HEK293 (cell line): ENCODE data around the gene THBD.
A peak's percentile ranks its signal among the peaks of the same experiment; 100 is the strongest.

Experiments
- CTCF ChIA-PET: fragments of 350-600 bp; formaldehyde crosslinking; extraction: SDS; loops from one replicate; lab custom pipeline; 2021; ENCODE audit warnings: antibody characterized with exemption; lab: Yijun Ruan, JAX
- POLR2A ChIA-PET: fragments of 300-600 bp; formaldehyde crosslinking; extraction: SDS; loops from one replicate; lab custom pipeline; 2020; ENCODE audit warnings: antibody characterized with exemption, inconsistent platforms; lab: Yijun Ruan, JAX
- H3K27ac ChIP-seq: fragments of 200-500 bp; sonication (Bioruptor generic); 2 replicates; pipeline ENCODE4 v1.5.1; 2014; ENCODE audit warnings: low read depth, low read length, control low read depth, inconsistent platforms; ENCODE audit errors: extremely low read depth
- H3K36me3 ChIP-seq, 2 experiments: fragments of 200-500 bp in 1 of 2; sonication (Bioruptor generic) in 1 of 2; 1 replicate in 1 of 2; 2 replicates in 1 of 2; pipeline ENCODE4 v1.5.1; 2014 to 2017; ENCODE audit warnings: inconsistent platforms in 2 of 2, low read length in 2 of 2; ENCODE audit not compliant: control insufficient read depth in 2 of 2, insufficient read depth in 1 of 2
- H3K4me1 ChIP-seq: fragments of 200-500 bp; sonication (Bioruptor generic); 2 replicates; pipeline ENCODE4 v1.5.1; 2014; ENCODE audit warnings: mild to moderate bottlenecking, low read length, inconsistent platforms; ENCODE audit not compliant: control insufficient read depth, insufficient read depth
- H3K4me3 ChIP-seq: 2 replicates; pipeline ENCODE4 v1.5.1; 2011; ENCODE audit warnings: low read depth, mild to moderate bottlenecking, control low read depth, low read length, moderate library complexity
- H3K9me3 ChIP-seq: fragments of 200-500 bp; sonication (Bioruptor generic); 2 replicates; pipeline ENCODE4 v1.5.1; 2014; ENCODE audit warnings: low read depth, low read length, inconsistent platforms; ENCODE audit not compliant: control insufficient read depth, insufficient read depth
- FEZF1 ChIP-seq: fragments of 450-650 bp; formaldehyde crosslinking; IDR thresholded peaks from 2 replicates; pipeline ENCODE4 v1.5.1; 2016; ENCODE audit warnings: missing biosample characterization, missing genetic modification characterization
- GLI2 ChIP-seq: fragments of 450-650 bp; formaldehyde crosslinking; IDR thresholded peaks from 2 replicates; pipeline ENCODE4; 2017; ENCODE audit warnings: missing biosample characterization, missing genetic modification characterization, low read depth, borderline replicate concordance
- KLF8 ChIP-seq: fragments of 450-650 bp; formaldehyde crosslinking; IDR thresholded peaks from 2 replicates; pipeline ENCODE4 v1.5.1; 2016; ENCODE audit warnings: missing biosample characterization, missing genetic modification characterization
- SETDB1 ChIP-seq: IDR thresholded peaks from one replicate; pipeline ENCODE4 v1.6.1; 2017; ENCODE audit warnings: mild to moderate bottlenecking, low read length, moderate library complexity, mixed read lengths; ENCODE audit not compliant: insufficient read length
- SP2 ChIP-seq: fragments of 450-650 bp; formaldehyde crosslinking; IDR thresholded peaks from 2 replicates; pipeline ENCODE4 v1.5.1; 2016; ENCODE audit warnings: missing biosample characterization, missing genetic modification characterization
- TCF7L2 ChIP-seq: IDR thresholded peaks from 2 replicates; pipeline ENCODE4 v1.6.1; 2011; ENCODE audit warnings: low read depth, mild to moderate bottlenecking, inconsistent platforms, low read length, moderate library complexity, borderline replicate concordance
- ZIC2 ChIP-seq: fragments of 450-650 bp; formaldehyde crosslinking; IDR thresholded peaks from 2 replicates; pipeline ENCODE4 v1.5.1; 2016; ENCODE audit warnings: missing biosample characterization, missing genetic modification characterization
- ZNF16 ChIP-seq: fragments of 450-650 bp; formaldehyde crosslinking; IDR thresholded peaks from 2 replicates; pipeline ENCODE4 v1.5.1; 2016; ENCODE audit warnings: low read depth, missing biosample characterization, missing genetic modification characterization
- ZNF48 ChIP-seq: fragments of 450-650 bp; formaldehyde crosslinking; IDR thresholded peaks from 2 replicates; pipeline ENCODE4 v1.5.1; 2016; ENCODE audit warnings: missing biosample characterization, missing genetic modification characterization
- ZNF521 ChIP-seq: fragments of 450-650 bp; formaldehyde crosslinking; IDR thresholded peaks from 2 replicates; pipeline ENCODE4 v1.5.1; 2017; ENCODE audit warnings: missing biosample characterization, mild to moderate bottlenecking, missing genetic modification characterization
- ZNF654 ChIP-seq: fragments of 450-650 bp; formaldehyde crosslinking; IDR thresholded peaks from 2 replicates; pipeline ENCODE4 v1.5.1; 2016; ENCODE audit warnings: low read depth, missing biosample characterization, missing genetic modification characterization
- ZNF843 ChIP-seq: fragments of 450-650 bp; formaldehyde crosslinking; IDR thresholded peaks from 2 replicates; pipeline ENCODE4 v1.5.1; 2016; ENCODE audit warnings: missing biosample characterization, missing genetic modification characterization
- ZXDB ChIP-seq: fragments of 450-650 bp; formaldehyde crosslinking; IDR thresholded peaks from 2 replicates; pipeline ENCODE4 v1.5.1; 2016; ENCODE audit warnings: missing biosample characterization, missing genetic modification characterization
- TF ChIP-seq, protein P1 (sequence below): fragments of 450-650 bp; formaldehyde crosslinking; IDR thresholded peaks from 2 replicates; pipeline ENCODE4 v1.5.1; 2017; ENCODE audit warnings: missing biosample characterization, mild to moderate bottlenecking, missing genetic modification characterization, moderate library complexity
- TF ChIP-seq, protein P2 (sequence below): fragments of 450-650 bp; formaldehyde crosslinking; IDR thresholded peaks from 2 replicates; pipeline ENCODE4 v1.5.1; 2017; ENCODE audit warnings: missing biosample characterization, missing genetic modification characterization
- TF ChIP-seq, protein P3 (sequence below): fragments of 450-650 bp; formaldehyde crosslinking; IDR thresholded peaks from 2 replicates; pipeline ENCODE4 v1.5.1; 2017; ENCODE audit warnings: missing biosample characterization, missing genetic modification characterization
- TF ChIP-seq, protein P4 (sequence below): fragments of 450-650 bp; formaldehyde crosslinking; IDR thresholded peaks from 2 replicates; pipeline ENCODE4 v1.5.1; 2016; ENCODE audit warnings: missing biosample characterization, missing genetic modification characterization
- TF ChIP-seq, protein P5 (sequence below): fragments of 450-650 bp; formaldehyde crosslinking; IDR thresholded peaks from 2 replicates; pipeline ENCODE4 v1.5.1; 2017; ENCODE audit warnings: missing biosample characterization, missing genetic modification characterization

The THBD gene

DNA sequence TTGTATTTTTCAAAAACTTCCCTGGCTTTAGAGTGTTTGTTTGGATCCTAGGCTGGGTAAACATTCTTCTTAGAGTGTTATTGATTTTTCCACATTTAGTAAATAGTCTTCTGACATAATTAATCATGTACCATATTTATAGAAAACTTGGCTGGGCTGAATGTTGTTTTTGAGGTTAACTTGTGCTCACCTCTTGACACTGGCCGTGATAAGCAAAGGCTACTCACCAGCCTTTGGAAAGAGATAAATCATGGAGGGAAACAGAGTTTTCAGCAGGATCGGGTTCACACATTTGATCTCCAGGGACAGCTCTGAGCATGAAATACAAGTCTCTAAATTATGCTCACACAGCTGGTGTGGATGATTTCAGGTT is 42.9 kb upstream of the THBD start:
- CTCF ChIA-PET: no interaction called here
- H3K36me3 ChIP-seq: no peaks in the 10 kb centered on the region
- no peak overlapping the region for H3K27ac ChIP-seq
- H3K4me1 ChIP-seq: peaks cover 7% of the 10 kb centered on the region; the same call in 1 of the 2 replicates
- POLR2A ChIA-PET: no interaction called here
- no peaks in the 10 kb centered on the region for H3K9me3 ChIP-seq
- TF ChIP-seq GLI2 (tag by site-specific recombination) (0 out of 2 replicates have a peak, but pooled peaks have one; percentile 38), ZNF654 (tag by site-specific recombination) (no peak), KLF8 (tag by site-specific recombination) (no peak), ZNF521 (tag by site-specific recombination) (no peak), SETDB1 (no peak), ZXDB (tag by site-specific recombination) (peak; percentile 50; the same call in 1 of the 2 replicates), SP2 (no peak), ZNF48 (tag by site-specific recombination) (no peak), ZIC2 (no peak), TCF7L2 (peak; percentile 49; the same call in 1 of the 2 replicates), ZNF843 (tag by site-specific recombination) (0 out of 2 replicates have a peak, but pooled peaks have one; percentile 21), ZNF16 (tag by site-specific recombination) (no peak), FEZF1 (tag by site-specific recombination) (peak; percentile 37; the same call in 1 of the 2 replicates)
- TF ChIP-seq, protein P1, sequence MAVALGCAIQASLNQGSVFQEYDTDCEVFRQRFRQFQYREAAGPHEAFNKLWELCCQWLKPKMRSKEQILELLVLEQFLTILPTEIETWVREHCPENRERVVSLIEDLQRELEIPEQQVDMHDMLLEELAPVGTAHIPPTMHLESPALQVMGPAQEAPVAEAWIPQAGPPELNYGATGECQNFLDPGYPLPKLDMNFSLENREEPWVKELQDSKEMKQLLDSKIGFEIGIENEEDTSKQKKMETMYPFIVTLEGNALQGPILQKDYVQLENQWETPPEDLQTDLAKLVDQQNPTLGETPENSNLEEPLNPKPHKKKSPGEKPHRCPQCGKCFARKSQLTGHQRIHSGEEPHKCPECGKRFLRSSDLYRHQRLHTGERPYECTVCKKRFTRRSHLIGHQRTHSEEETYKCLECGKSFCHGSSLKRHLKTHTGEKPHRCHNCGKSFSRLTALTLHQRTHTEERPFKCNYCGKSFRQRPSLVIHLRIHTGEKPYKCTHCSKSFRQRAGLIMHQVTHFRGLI (tag by site-specific recombination): peak; percentile 81
- TF ChIP-seq, protein P2, sequence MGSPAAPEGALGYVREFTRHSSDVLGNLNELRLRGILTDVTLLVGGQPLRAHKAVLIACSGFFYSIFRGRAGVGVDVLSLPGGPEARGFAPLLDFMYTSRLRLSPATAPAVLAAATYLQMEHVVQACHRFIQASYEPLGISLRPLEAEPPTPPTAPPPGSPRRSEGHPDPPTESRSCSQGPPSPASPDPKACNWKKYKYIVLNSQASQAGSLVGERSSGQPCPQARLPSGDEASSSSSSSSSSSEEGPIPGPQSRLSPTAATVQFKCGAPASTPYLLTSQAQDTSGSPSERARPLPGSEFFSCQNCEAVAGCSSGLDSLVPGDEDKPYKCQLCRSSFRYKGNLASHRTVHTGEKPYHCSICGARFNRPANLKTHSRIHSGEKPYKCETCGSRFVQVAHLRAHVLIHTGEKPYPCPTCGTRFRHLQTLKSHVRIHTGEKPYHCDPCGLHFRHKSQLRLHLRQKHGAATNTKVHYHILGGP (tag by site-specific recombination): 0 out of 2 replicates have a peak, but pooled peaks have one; percentile 56
- TF ChIP-seq, protein P3, sequence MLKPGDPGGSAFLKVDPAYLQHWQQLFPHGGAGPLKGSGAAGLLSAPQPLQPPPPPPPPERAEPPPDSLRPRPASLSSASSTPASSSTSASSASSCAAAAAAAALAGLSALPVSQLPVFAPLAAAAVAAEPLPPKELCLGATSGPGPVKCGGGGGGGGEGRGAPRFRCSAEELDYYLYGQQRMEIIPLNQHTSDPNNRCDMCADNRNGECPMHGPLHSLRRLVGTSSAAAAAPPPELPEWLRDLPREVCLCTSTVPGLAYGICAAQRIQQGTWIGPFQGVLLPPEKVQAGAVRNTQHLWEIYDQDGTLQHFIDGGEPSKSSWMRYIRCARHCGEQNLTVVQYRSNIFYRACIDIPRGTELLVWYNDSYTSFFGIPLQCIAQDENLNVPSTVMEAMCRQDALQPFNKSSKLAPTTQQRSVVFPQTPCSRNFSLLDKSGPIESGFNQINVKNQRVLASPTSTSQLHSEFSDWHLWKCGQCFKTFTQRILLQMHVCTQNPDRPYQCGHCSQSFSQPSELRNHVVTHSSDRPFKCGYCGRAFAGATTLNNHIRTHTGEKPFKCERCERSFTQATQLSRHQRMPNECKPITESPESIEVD (tag by site-specific recombination): peak; percentile 75
- TF ChIP-seq, protein P4, sequence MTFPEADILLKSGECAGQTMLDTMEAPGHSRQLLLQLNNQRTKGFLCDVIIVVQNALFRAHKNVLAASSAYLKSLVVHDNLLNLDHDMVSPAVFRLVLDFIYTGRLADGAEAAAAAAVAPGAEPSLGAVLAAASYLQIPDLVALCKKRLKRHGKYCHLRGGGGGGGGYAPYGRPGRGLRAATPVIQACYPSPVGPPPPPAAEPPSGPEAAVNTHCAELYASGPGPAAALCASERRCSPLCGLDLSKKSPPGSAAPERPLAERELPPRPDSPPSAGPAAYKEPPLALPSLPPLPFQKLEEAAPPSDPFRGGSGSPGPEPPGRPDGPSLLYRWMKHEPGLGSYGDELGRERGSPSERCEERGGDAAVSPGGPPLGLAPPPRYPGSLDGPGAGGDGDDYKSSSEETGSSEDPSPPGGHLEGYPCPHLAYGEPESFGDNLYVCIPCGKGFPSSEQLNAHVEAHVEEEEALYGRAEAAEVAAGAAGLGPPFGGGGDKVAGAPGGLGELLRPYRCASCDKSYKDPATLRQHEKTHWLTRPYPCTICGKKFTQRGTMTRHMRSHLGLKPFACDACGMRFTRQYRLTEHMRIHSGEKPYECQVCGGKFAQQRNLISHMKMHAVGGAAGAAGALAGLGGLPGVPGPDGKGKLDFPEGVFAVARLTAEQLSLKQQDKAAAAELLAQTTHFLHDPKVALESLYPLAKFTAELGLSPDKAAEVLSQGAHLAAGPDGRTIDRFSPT: no peak
- TF ChIP-seq, protein P5, sequence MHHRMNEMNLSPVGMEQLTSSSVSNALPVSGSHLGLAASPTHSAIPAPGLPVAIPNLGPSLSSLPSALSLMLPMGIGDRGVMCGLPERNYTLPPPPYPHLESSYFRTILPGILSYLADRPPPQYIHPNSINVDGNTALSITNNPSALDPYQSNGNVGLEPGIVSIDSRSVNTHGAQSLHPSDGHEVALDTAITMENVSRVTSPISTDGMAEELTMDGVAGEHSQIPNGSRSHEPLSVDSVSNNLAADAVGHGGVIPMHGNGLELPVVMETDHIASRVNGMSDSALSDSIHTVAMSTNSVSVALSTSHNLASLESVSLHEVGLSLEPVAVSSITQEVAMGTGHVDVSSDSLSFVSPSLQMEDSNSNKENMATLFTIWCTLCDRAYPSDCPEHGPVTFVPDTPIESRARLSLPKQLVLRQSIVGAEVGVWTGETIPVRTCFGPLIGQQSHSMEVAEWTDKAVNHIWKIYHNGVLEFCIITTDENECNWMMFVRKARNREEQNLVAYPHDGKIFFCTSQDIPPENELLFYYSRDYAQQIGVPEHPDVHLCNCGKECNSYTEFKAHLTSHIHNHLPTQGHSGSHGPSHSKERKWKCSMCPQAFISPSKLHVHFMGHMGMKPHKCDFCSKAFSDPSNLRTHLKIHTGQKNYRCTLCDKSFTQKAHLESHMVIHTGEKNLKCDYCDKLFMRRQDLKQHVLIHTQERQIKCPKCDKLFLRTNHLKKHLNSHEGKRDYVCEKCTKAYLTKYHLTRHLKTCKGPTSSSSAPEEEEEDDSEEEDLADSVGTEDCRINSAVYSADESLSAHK (tag by site-specific recombination): no peak
- H3K4me3 ChIP-seq: no peak overlapping the region
